HFFc6 (cell line): ENCODE data around the gene DHRS13. TPM values are rescaled to one million over a fixed set of nuclear protein-coding genes. Genes with fewer than 3 reads are reported as not detected.

Experiments
- DNase-seq: peaks from one replicate; pipeline ENCODE4 v3.0.0-alpha.2; 2018
- H3K27ac Mint-ChIP-seq: 2 replicates; pipeline ENCODE4 v1.8.0; 2020; ENCODE audit warnings: mild to moderate bottlenecking, mixed read lengths
- H3K27me3 Mint-ChIP-seq: 2 replicates; pipeline ENCODE4 v1.8.0; 2021; ENCODE audit warnings: mild to moderate bottlenecking, moderate library complexity, mixed read lengths; ENCODE audit not compliant: insufficient read depth
- H3K36me3 Mint-ChIP-seq: 2 replicates; pipeline ENCODE4 v1.8.0; 2021; ENCODE audit warnings: low read depth, mixed read lengths
- H3K4me1 Mint-ChIP-seq: 2 replicates; pipeline ENCODE4 v1.8.0; 2020; ENCODE audit warnings: low read depth, mixed read lengths
- H3K4me3 Mint-ChIP-seq: 2 replicates; pipeline ENCODE4 v1.8.0; 2020; ENCODE audit warnings: mild to moderate bottlenecking, moderate library complexity, mixed read lengths
- H3K9me3 Mint-ChIP-seq: 2 replicates; pipeline ENCODE4 v1.8.0; 2020; ENCODE audit warnings: mild to moderate bottlenecking, mixed read lengths
- CTCF ChIP-seq: fragments of 200-600 bp; sonication (generic); IDR thresholded peaks from 2 replicates; pipeline ENCODE4 v1.5.0; 2021; ENCODE audit warnings: antibody characterized with exemption, mild to moderate bottlenecking
- total RNA-seq, 6 experiments: library from RNA; stranded (reverse); fragmentation: NEBNext Ultra II Directional; extraction: Animal tissue kit (Norgen Biotek cat#: 25700); gene quantifications; 2 replicates in 1 of 6; 3 replicates in 5 of 6; pipeline ENCODE4 v1.2.3, GENCODE V29; 2021

The DHRS13 gene
- total RNA-seq, 6 experiments from 2014 or later = 1.5 to 3.0 (median 2.2) TPM

GRCh38 chr17:28900986-28901726, 1.7 kb downstream of the DHRS13 start:
- Mint-ChIP-seq H3K9me3 (no peaks in the 10 kb centered on the region), H3K36me3 (no peaks in the 10 kb centered on the region), H3K27me3 (peaks cover 7% of the 10 kb centered on the region), H3K4me1 (peaks cover 25% of the 10 kb centered on the region), H3K4me3 (no peak overlapping the region), H3K27ac (no peak overlapping the region)
- no peak for DNase-seq
- TF ChIP-seq CTCF = no peak

GRCh38 chr17:28899212-28899815, 3.6 kb downstream of the DHRS13 start:
- no peak overlapping the region for H3K4me3 Mint-ChIP-seq
- peaks cover 33% of the 10 kb centered on the region for H3K4me1 Mint-ChIP-seq
- peaks cover 7% of the 10 kb centered on the region for H3K27me3 Mint-ChIP-seq
- no peak for DNase-seq
- no peak for TF ChIP-seq CTCF
- H3K36me3 Mint-ChIP-seq = no peaks in the 10 kb centered on the region
- H3K9me3 Mint-ChIP-seq = no peaks in the 10 kb centered on the region
- no peak overlapping the region for H3K27ac Mint-ChIP-seq

GRCh38 chr17:28898527-28898955, 4.3 kb downstream of the DHRS13 start:
- H3K4me1 Mint-ChIP-seq = peaks cover 33% of the 10 kb centered on the region
- DNase-seq = no peak

GRCh38 chr17:28897769-28898526, 4.9 kb downstream of the DHRS13 start:
- Mint-ChIP-seq H3K9me3 (no peaks in the 10 kb centered on the region), H3K36me3 (no peaks in the 10 kb centered on the region), H3K4me1 (peaks cover 37% of the 10 kb centered on the region), H3K4me3 (peak overlapping the region; percentile 88), H3K27me3 (peaks cover 6% of the 10 kb centered on the region), H3K27ac (peak overlapping the region; percentile 75)
- TF ChIP-seq CTCF = no peak
- DNase-seq = no peak

More at GRCh38 chr17:28898527-28898955, 4.3 kb downstream of the DHRS13 start:
- Mint-ChIP-seq H3K36me3 (no peaks in the 10 kb centered on the region), H3K9me3 (no peaks in the 10 kb centered on the region), H3K27ac (no peak overlapping the region), H3K4me3 (no peak overlapping the region), H3K27me3 (peaks cover 7% of the 10 kb centered on the region)
- TF ChIP-seq CTCF = no peak

- peak within 1 kb of the TSS; percentile 88 for H3K4me3 Mint-ChIP-seq
- TF ChIP-seq CTCF = peak; percentile 66
- H3K27ac Mint-ChIP-seq = peak within 1 kb of the TSS; percentile 75
- peaks cover 35% of the 10 kb centered on the region for H3K4me1 Mint-ChIP-seq
- H3K9me3 Mint-ChIP-seq = no peaks in the 10 kb centered on the region
- H3K27me3 Mint-ChIP-seq = peaks cover 5% of the 10 kb centered on the region
- peak; percentile 19 for DNase-seq
- H3K36me3 Mint-ChIP-seq = no peaks in the 10 kb centered on the region
Observed at GRCh38 chr17:28896884-28897768, 5.8 kb downstream of the DHRS13 start, which contains the start of gene FLOT2. Gene FLOT2 (minus strand): TSS chr17:28897733. CDS start chr17:28897574, 159 bp downstream.
